ENCODE results near the gene MYO3B.

MYO3B gene

DNA sequence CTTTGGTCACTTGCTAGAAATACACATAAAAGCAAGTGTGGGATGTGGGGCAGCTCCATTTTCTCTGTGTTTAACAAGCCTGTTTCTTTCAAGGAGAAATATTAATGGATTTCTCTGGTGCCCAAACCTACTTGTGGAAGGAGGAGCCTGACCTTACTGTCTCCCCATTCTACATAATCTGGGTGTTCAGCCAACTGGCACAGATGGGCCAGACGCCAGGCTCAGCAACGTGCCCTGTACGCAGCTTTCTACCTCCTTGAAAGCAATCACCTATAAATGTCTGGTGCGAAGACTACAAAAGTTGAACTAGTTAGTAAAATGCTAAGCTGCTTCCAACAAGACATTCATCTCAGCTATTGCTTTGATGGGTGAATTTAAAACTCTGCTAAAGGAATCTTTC lies 33.2 kb upstream of the MYO3B start:
- Histone ChIP-seq H3K79me2 (ENCODE audit: insufficient read depth, low read length) (no peaks in the 10 kb centered on the region), H4K20me1 (ENCODE audit: insufficient read depth, low read length) (no peaks in the 10 kb centered on the region), H3K27me3 (ENCODE audit: insufficient read depth, low read length, poor library complexity) (peaks cover 11% of the 10 kb centered on the region), H3K27ac (ENCODE audit: low read length) (no peak overlapping the region), H3K4me1 (ENCODE audit: insufficient read depth, low read length) (peaks cover 2% of the 10 kb centered on the region), H3K9me3 (ENCODE audit: insufficient read depth, low read length, severe bottlenecking) (no peaks in the 10 kb centered on the region), H2AFZ (ENCODE audit: low read depth, low read length) (no peak overlapping the region), H3K36me3 (ENCODE audit: insufficient read depth, low read length) (no peaks in the 10 kb centered on the region), H3K4me2 (ENCODE audit: insufficient read depth, low read length) (no peak overlapping the region), H3K4me3 (ENCODE audit: low read depth in 1 of 2, low read length in 2 of 2) (no peak overlapping the region), H3K9ac (ENCODE audit: low read depth, low read length) (no peak overlapping the region)
- ATAC-seq (ENCODE audit: insufficient read depth, low read depth) (no peak), DNase-seq (no peak)
- TF ChIP-seq EZH2 (IDR thresholded peaks at IDR 0.05; ENCODE audit: borderline replicate concordance, low read depth, low read length, severe bottlenecking) = no peak
- TF ChIP-seq, protein P1, sequence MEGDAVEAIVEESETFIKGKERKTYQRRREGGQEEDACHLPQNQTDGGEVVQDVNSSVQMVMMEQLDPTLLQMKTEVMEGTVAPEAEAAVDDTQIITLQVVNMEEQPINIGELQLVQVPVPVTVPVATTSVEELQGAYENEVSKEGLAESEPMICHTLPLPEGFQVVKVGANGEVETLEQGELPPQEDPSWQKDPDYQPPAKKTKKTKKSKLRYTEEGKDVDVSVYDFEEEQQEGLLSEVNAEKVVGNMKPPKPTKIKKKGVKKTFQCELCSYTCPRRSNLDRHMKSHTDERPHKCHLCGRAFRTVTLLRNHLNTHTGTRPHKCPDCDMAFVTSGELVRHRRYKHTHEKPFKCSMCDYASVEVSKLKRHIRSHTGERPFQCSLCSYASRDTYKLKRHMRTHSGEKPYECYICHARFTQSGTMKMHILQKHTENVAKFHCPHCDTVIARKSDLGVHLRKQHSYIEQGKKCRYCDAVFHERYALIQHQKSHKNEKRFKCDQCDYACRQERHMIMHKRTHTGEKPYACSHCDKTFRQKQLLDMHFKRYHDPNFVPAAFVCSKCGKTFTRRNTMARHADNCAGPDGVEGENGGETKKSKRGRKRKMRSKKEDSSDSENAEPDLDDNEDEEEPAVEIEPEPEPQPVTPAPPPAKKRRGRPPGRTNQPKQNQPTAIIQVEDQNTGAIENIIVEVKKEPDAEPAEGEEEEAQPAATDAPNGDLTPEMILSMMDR (IDR thresholded peaks at IDR 0.05; ENCODE audit: borderline replicate concordance, extremely low read depth, low read length, poor library complexity, severe bottlenecking) = no peak

DNA sequence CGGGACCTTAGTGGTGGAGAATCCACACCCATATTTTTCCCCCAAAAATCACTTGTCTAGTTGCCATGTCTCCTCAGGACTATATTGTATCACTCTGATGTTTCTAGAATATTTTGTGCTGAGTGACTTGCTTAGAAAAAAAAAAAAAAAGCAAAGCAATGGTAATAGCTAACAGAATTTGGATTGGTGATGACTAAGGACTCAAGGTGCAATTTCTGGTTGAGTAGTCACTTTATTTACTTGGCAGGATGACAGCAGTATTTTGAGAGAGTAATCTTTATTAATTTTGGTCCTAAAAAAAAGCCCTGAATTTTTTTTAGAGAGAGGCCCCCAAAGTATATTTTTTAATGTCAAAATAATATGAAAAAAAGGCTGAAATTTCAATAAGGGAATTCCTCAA lies 32.8 kb upstream of the MYO3B start:
- Histone ChIP-seq H3K36me3 (ENCODE audit: insufficient read depth, low read length) (no peaks in the 10 kb centered on the region), H2AFZ (ENCODE audit: low read depth, low read length) (no peak overlapping the region), H3K27ac (ENCODE audit: low read length) (no peak overlapping the region), H3K79me2 (ENCODE audit: insufficient read depth, low read length) (no peaks in the 10 kb centered on the region), H3K9me3 (ENCODE audit: insufficient read depth, low read length, severe bottlenecking) (no peaks in the 10 kb centered on the region), H3K4me1 (ENCODE audit: insufficient read depth, low read length) (no peaks in the 10 kb centered on the region), H3K9ac (ENCODE audit: low read depth, low read length) (no peak overlapping the region), H3K4me3 (ENCODE audit: low read depth in 1 of 2, low read length in 2 of 2) (no peak overlapping the region), H3K4me2 (ENCODE audit: insufficient read depth, low read length) (no peak overlapping the region), H3K27me3 (ENCODE audit: insufficient read depth, low read length, poor library complexity) (peaks cover 11% of the 10 kb centered on the region), H4K20me1 (ENCODE audit: insufficient read depth, low read length) (no peaks in the 10 kb centered on the region)
- ATAC-seq (ENCODE audit: insufficient read depth, low read depth) (no peak), DNase-seq (no peak)
- TF ChIP-seq EZH2 (IDR thresholded peaks at IDR 0.05; ENCODE audit: borderline replicate concordance, low read depth, low read length, severe bottlenecking) = no peak
- TF ChIP-seq, protein P1 (IDR thresholded peaks at IDR 0.05; ENCODE audit: borderline replicate concordance, extremely low read depth, low read length, poor library complexity, severe bottlenecking) = no peak

DNA sequence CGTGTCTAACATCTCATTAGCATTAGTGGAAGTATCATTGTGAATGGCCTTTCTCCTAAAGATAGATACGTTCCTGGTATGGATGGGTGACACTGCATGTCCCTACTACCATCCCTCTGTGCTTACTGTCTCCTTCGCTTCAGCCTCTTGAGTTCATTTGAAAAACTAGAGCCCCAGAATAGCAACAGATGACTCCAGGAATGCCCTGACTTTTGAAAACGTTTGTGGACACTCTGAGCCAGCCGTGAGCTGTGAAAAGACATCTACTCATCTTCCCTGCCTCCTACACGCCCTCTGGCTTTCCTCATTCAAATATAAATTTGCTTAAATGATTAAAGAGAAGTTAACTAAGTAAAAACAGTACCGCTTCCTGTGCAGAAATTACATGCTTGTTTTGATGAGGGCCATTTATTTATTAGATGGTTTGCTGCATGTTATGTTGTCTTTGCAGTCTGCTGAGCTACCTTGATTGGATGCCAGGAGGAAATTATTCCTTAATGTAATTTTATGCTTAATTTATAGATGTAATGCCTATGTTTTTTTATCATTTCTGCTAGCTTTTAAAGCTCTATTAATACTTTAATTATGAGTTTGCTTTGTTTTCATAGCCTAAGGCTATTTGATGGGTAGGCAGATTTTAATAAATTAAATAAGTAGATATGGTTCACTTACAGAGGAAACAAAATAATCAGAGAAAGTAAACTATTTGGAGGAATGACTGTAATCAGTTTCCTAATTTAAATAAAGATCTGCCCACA lies 32.1 kb upstream of the MYO3B start:
- Histone ChIP-seq H3K9ac (ENCODE audit: low read depth, low read length) (no peak overlapping the region), H2AFZ (ENCODE audit: low read depth, low read length) (no peak overlapping the region), H3K36me3 (ENCODE audit: insufficient read depth, low read length) (no peaks in the 10 kb centered on the region), H3K4me2 (ENCODE audit: insufficient read depth, low read length) (no peak overlapping the region), H3K27me3 (ENCODE audit: insufficient read depth, low read length, poor library complexity) (peaks cover 11% of the 10 kb centered on the region), H3K4me3 (ENCODE audit: low read depth in 1 of 2, low read length in 2 of 2) (no peak overlapping the region), H3K9me3 (ENCODE audit: insufficient read depth, low read length, severe bottlenecking) (no peaks in the 10 kb centered on the region), H3K79me2 (ENCODE audit: insufficient read depth, low read length) (no peaks in the 10 kb centered on the region), H3K4me1 (ENCODE audit: insufficient read depth, low read length) (no peaks in the 10 kb centered on the region), H3K27ac (ENCODE audit: low read length) (no peak overlapping the region), H4K20me1 (ENCODE audit: insufficient read depth, low read length) (no peaks in the 10 kb centered on the region)
- TF ChIP-seq EZH2 (IDR thresholded peaks at IDR 0.05; ENCODE audit: borderline replicate concordance, low read depth, low read length, severe bottlenecking) = no peak
- TF ChIP-seq, protein P1 (IDR thresholded peaks at IDR 0.05; ENCODE audit: borderline replicate concordance, extremely low read depth, low read length, poor library complexity, severe bottlenecking) = no peak
- DNase-seq (no peak), ATAC-seq (ENCODE audit: insufficient read depth, low read depth) (no peak)

Measured in DND-41 (cell line).